Measurements from ENCODE around the gene ATP6V1C2. TPM values are rescaled to one million over a fixed set of nuclear protein-coding genes. Genes with fewer than 3 reads are reported as not detected.

ATP6V1C2 gene
- total and polyA plus RNA-seq, 2 of the 4 experiments (the other 2 are of a cell fraction): not detected

- BruUV-seq (replicated peaks): no TSS peak
- POLR2A ChIA-PET (ENCODE audit: unreplicated experiment): no interaction called here
- peaks cover 36% of the 10 kb centered on the region for H3K36me3 ChIP-seq (ENCODE audit: control insufficient read depth, insufficient read depth, low read length)
- no peak overlapping the region for H3K4ac ChIP-seq (ENCODE audit: low read depth, low read length)
- CTCF ChIA-PET: no interaction called here
- TF ChIP-seq, protein P1, sequence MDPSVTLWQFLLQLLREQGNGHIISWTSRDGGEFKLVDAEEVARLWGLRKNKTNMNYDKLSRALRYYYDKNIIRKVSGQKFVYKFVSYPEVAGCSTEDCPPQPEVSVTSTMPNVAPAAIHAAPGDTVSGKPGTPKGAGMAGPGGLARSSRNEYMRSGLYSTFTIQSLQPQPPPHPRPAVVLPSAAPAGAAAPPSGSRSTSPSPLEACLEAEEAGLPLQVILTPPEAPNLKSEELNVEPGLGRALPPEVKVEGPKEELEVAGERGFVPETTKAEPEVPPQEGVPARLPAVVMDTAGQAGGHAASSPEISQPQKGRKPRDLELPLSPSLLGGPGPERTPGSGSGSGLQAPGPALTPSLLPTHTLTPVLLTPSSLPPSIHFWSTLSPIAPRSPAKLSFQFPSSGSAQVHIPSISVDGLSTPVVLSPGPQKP (IDR thresholded peaks at IDR 0.05; ENCODE audit: borderline replicate concordance, low read depth, low read length): no peak
- no peak for TF ChIP-seq POLR2A (IDR thresholded peaks at IDR 0.05; ENCODE audit: low read depth, low read length)
- DNase-seq: no peak
- no peak overlapping the region for H3K14ac ChIP-seq (replicated peaks; ENCODE audit: low read depth, low read length)
- no peak overlapping the region for H3K23ac ChIP-seq (ENCODE audit: low read depth, low read length)
- H4K8ac ChIP-seq (ENCODE audit: low read depth in 2 of 2, low read length in 2 of 2): no peak overlapping the region
- no peaks in the 10 kb centered on the region for H3K27me3 ChIP-seq (ENCODE audit: control insufficient read depth, insufficient read depth, low read length)
- no peak overlapping the region for H2AFZ ChIP-seq (replicated peaks; ENCODE audit: low read length, poor library complexity)
- no peak overlapping the region for H4K5ac ChIP-seq (ENCODE audit: low read depth, low read length)
- dilution Hi-C loops (cut with HindIII; ENCODE audit: low sequenced_read_pairs, unreplicated experiment) (no loop called here), intact Hi-C loops (cut with micrococcal nuclease) (no loop called here), in situ Hi-C loops (cut with MboI; ENCODE audit: low sequenced_read_pairs) (no loop called here)
- no peak overlapping the region for H2BK20ac ChIP-seq (ENCODE audit: low read depth, low read length)
- no peak overlapping the region for H2BK5ac ChIP-seq (ENCODE audit: low read depth, low read length, poor library complexity, severe bottlenecking)
- H3K4me1 ChIP-seq (ENCODE audit: control insufficient read depth, insufficient read depth, low read length): no peaks in the 10 kb centered on the region
- no peak overlapping the region for H3K18ac ChIP-seq (ENCODE audit: low read depth, low read length)
- H2AK5ac ChIP-seq (ENCODE audit: low read depth, low read length): no peak overlapping the region
- no peak overlapping the region for H3K27ac ChIP-seq (ENCODE audit: insufficient read depth, low read length)
- H2BK120ac ChIP-seq (ENCODE audit: low read depth, low read length): no peak overlapping the region
- peaks cover 28 to 63% of the 10 kb centered on the region in 2 experiments for H3K79me1 ChIP-seq (ENCODE audit: low read depth in 1 of 2, low read length in 2 of 2)
- no peak overlapping the region for H3K4me3 ChIP-seq (ENCODE audit: insufficient read depth, low read depth, low read length)
- no peaks in the 10 kb centered on the region; the same call in 1 of the 2 replicates for H3K9me1 ChIP-seq (ENCODE audit: insufficient read depth, low read length)
- no peak overlapping the region for H3K56ac ChIP-seq (ENCODE audit: extremely low read depth, insufficient read depth, low read length)
- H3K9me3 ChIP-seq (ENCODE audit: control insufficient read depth, insufficient read depth, low read length): no peaks in the 10 kb centered on the region
- H2BK15ac ChIP-seq (ENCODE audit: low read depth, low read length): no peak overlapping the region
- H4K91ac ChIP-seq (ENCODE audit: insufficient read depth, low read depth, low read length): no peak overlapping the region
- H2AK9ac ChIP-seq (replicated peaks; ENCODE audit: low read depth, low read length, poor library complexity): no peak overlapping the region
- ATAC-seq (ENCODE audit: low read depth): no peak
- peaks cover 44% of the 10 kb centered on the region for H4K20me1 ChIP-seq (ENCODE audit: insufficient read depth, low read length)
- H3K4me2 ChIP-seq (ENCODE audit: low read depth, low read length): no peak overlapping the region
- no peak overlapping the region for H3K9ac ChIP-seq (ENCODE audit: low read depth, low read length)
- no CpG with 5 or more reads among the region's 2 CpGs for WGBS, 2 experiments (ENCODE audit: extremely low coverage in 2 of 2, insufficient read length in 1 of 2)
Measured at GRCh38 chr2:10796703-10797102, 75.3 kb downstream of the ATP6V1C2 start.
